ENCODE results near the gene NUPR1.

NUPR1 gene

GRCh38 chr16:28513484-28514181 lies 25.1 kb downstream of the NUPR1 start:
- H4K20me1 ChIP-seq (ENCODE audit: insufficient read depth, low read length, poor library complexity, severe bottlenecking): no peaks in the 10 kb centered on the region
- H3K4me1 ChIP-seq (ENCODE audit: insufficient read depth, low read length, poor library complexity, severe bottlenecking): peaks cover 14% of the 10 kb centered on the region
- H3F3A ChIP-seq (ENCODE audit: low read depth): no peaks in the 10 kb centered on the region
- peak overlapping the region; percentile 36 for H3K9ac ChIP-seq (ENCODE audit: low read depth, low read length, poor library complexity, severe bottlenecking)
- H3K4me2 ChIP-seq (ENCODE audit: low read depth, low read length, poor library complexity, severe bottlenecking): peak overlapping the region; percentile 37
- no peaks in the 10 kb centered on the region for H3K9me2 ChIP-seq (replicated peaks; ENCODE audit: low read depth, low read length)
- H3K36me3 ChIP-seq (ENCODE audit: insufficient read depth, low read length): no peaks in the 10 kb centered on the region
- H3K9me3 ChIP-seq (ENCODE audit: insufficient read depth, low read depth, low read length): no peaks in the 10 kb centered on the region
- H3K27me3 ChIP-seq (ENCODE audit: insufficient read depth, low read length, poor library complexity, severe bottlenecking): no peaks in the 10 kb centered on the region
- H3K4me3 ChIP-seq (ENCODE audit: low read length, poor library complexity, severe bottlenecking): no peak overlapping the region
- TF ChIP-seq CTCF (conservative IDR thresholded peaks at IDR 0.05; ENCODE audit: low read length) (no peak), EZH2phosphoT487 (IDR thresholded peaks at IDR 0.05; ENCODE audit: borderline replicate concordance) (no peak)
- H3K79me2 ChIP-seq (ENCODE audit: insufficient read depth, low read length): no peaks in the 10 kb centered on the region
- peak overlapping the region; percentile 83 for H2AFZ ChIP-seq (ENCODE audit: low read length)

- no peak for TF ChIP-seq CTCF (conservative IDR thresholded peaks at IDR 0.05; ENCODE audit: low read length)
- TF ChIP-seq EZH2phosphoT487 (IDR thresholded peaks at IDR 0.05; ENCODE audit: borderline replicate concordance): no peak
- no peaks in the 10 kb centered on the region for H3F3A ChIP-seq (ENCODE audit: low read depth)
- no peak overlapping the region for H3K4me2 ChIP-seq (ENCODE audit: low read depth, low read length, poor library complexity, severe bottlenecking)
- H4K20me1 ChIP-seq (ENCODE audit: insufficient read depth, low read length, poor library complexity, severe bottlenecking): no peaks in the 10 kb centered on the region
- H3K27me3 ChIP-seq (ENCODE audit: insufficient read depth, low read length, poor library complexity, severe bottlenecking): no peaks in the 10 kb centered on the region
- no peaks in the 10 kb centered on the region for H3K9me2 ChIP-seq (replicated peaks; ENCODE audit: low read depth, low read length)
- H3K79me2 ChIP-seq (ENCODE audit: insufficient read depth, low read length): no peaks in the 10 kb centered on the region
- no peaks in the 10 kb centered on the region for H3K9me3 ChIP-seq (ENCODE audit: insufficient read depth, low read depth, low read length)
- H3K9ac ChIP-seq (ENCODE audit: low read depth, low read length, poor library complexity, severe bottlenecking): peak overlapping the region; percentile 13
- peak overlapping the region; percentile 98 for H2AFZ ChIP-seq (ENCODE audit: low read length)
- H3K4me1 ChIP-seq (ENCODE audit: insufficient read depth, low read length, poor library complexity, severe bottlenecking): peaks cover 14% of the 10 kb centered on the region
- no peak overlapping the region for H3K4me3 ChIP-seq (ENCODE audit: low read length, poor library complexity, severe bottlenecking)
- no peaks in the 10 kb centered on the region for H3K36me3 ChIP-seq (ENCODE audit: insufficient read depth, low read length)
Observed at GRCh38 chr16:28511801-28512789, 26.7 kb downstream of the NUPR1 start.

- Histone ChIP-seq H3K4me3 (ENCODE audit: low read length, poor library complexity, severe bottlenecking) (no peak overlapping the region), H3K9me3 (ENCODE audit: insufficient read depth, low read depth, low read length) (no peaks in the 10 kb centered on the region), H3K9ac (ENCODE audit: low read depth, low read length, poor library complexity, severe bottlenecking) (no peak overlapping the region), H2AFZ (ENCODE audit: low read length) (no peak overlapping the region; the same call in 1 of the 2 replicates), H4K20me1 (ENCODE audit: insufficient read depth, low read length, poor library complexity, severe bottlenecking) (no peaks in the 10 kb centered on the region), H3K4me2 (ENCODE audit: low read depth, low read length, poor library complexity, severe bottlenecking) (no peak overlapping the region), H3K27me3 (ENCODE audit: insufficient read depth, low read length, poor library complexity, severe bottlenecking) (no peaks in the 10 kb centered on the region), H3F3A (ENCODE audit: low read depth) (no peaks in the 10 kb centered on the region), H3K36me3 (ENCODE audit: insufficient read depth, low read length) (no peaks in the 10 kb centered on the region), H3K9me2 (replicated peaks; ENCODE audit: low read depth, low read length) (no peaks in the 10 kb centered on the region), H3K4me1 (ENCODE audit: insufficient read depth, low read length, poor library complexity, severe bottlenecking) (peaks cover 14% of the 10 kb centered on the region), H3K79me2 (ENCODE audit: insufficient read depth, low read length) (no peaks in the 10 kb centered on the region)
- TF ChIP-seq EZH2phosphoT487 (IDR thresholded peaks at IDR 0.05; ENCODE audit: borderline replicate concordance) (no peak), CTCF (conservative IDR thresholded peaks at IDR 0.05; ENCODE audit: low read length) (no peak)
Observed at GRCh38 chr16:28511031-28511430, 27.7 kb downstream of the NUPR1 start.

Measured in Loucy (cell line).